Measurements from ENCODE around the gene DAB2IP.
"Not testable (repeated sequence)": the region's sequence is repeated elsewhere in the genome, so short reads cannot be mapped to it uniquely, and the experiment has no call there.

DAB2IP gene

GRCh38 chr9:121651295-121652020 lies at the start of gene DAB2IP:
Gene DAB2IP (plus strand): TSS chr9:121651634. CDS start chr9:121651776, 142 bp downstream.
- peak; percentile 18 for DNase-seq

DNA sequence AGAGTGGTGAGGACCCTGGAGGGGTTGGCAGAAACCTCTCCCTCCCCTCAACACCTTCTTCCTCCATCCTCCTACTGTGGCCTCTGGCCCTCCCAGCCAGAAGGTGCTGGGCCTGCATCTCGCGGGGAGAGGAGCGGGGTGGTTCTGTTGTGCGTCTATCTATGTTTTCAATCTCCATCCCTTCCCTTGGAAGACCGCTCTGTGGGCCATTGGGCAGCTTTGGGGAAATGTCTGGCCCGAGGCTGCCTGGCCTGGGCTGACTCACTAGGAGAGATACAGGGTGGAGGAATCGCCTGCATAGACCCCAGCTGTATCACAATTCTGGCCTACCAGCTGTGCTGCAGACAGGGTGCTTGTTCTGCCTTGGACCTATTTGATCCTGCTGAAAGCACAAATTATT lies 48.4 kb upstream of the DAB2IP start:
- no peak for DNase-seq

DNA sequence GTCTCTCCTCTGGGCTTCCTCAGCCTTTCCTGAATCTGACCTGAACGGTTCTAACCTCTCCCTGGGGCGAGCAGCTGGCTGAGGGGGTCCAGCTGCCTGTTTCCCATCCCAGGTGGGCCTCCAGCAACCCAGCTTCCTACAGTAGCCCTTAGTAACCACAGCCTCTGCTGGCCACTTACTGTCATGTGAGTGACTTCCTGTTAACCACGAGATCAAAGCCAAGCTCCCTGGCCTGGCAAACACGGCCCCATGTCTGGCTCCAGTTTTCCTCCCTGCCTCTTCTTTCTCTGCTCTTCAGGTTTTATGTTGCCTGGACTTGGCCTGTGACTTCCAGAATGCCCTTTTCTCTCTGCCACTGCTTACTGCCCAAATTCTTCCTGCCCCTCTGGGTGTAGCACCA lies 47.2 kb upstream of the DAB2IP start:
- DNase-seq = no peak

DNA sequence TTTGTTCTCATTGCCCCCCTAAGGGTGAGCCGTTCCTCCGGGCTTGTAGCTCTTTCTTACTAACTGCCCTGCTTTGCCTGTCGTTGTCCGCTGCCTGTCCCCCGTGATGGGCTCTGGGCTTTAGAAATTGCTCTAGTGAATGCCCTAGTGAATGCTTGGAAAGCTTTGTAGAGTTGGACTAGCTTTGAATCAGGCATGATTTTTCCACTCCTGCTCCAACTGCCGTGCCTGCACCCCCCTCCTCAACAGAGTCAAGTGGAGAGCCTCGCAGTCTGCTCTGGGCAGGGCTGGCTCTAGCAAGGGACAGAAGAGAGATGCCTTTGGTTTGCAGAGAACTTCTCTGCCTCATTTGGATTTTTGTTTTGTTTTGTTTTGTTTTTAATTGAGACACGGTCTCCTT lies 46.8 kb upstream of the DAB2IP start:
- no peak for DNase-seq

DNA sequence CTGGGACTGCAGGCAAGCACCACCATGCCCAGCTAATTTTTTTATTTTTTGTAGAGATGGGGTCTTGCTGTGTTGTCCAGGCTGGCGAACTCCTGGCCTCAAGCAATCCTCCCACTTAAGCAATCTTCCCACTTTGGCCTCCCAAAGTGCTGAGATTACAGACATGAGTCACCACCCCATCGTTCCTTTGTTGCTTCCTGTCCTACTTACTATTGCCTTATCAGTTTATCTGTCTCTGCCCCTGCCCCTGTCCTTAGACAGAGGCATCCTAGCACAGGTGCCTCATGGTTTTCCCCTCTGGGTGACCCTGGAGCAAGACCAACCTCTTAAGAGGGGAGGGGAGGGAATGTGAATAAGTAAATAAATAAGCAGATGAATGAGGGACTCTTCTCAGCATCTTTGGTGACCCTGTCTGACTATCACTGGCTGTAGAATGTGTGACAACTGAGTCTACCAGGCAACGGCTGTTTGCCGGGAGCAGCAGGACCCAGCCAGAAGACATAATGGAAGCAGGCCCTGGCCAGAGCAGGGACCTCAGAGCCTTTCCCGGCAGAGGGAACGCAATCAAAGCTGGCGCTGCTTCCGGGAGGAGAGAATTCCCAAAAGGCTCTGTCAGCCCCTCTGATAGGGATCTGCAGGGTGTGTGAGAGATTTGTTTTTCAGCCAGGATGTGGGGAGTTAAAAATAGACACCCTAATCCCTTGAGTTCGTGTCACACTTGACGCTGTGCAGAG lies 43.8 kb upstream of the DAB2IP start:
- no peak for DNase-seq

DNA sequence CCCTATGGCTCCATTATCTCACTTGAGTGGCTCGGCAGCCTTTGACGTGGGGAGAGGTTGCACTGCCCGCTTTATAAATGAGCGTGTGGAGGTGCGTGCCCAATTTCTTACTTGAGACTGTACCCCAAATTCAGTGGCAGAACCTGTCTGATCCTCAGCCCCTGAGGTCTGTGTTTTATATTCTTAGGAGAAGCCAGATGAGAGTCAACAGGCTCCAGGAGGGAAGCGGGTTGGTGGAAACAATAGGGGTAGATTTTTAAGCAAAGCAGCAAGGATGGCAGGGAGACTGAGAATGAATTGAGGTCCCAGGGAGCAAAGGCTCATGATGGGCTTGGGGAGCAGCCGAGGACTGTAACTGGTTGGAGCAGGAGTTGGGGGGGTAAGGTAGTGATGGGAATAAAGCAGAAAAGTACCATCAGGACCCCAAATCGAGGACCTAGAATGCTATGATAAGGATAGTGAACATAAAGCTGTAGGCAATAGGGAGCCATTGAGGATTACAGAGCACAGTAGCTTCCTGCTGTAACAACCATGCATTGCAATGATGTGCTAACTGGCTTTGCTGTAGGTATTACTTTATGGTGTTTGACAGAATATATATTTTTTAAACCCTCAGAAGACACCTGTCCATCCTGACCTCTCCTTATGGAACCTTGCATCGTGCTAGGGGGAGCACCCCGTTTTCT lies 43.1 kb upstream of the DAB2IP start:
- no peak for DNase-seq

- no peak for DNase-seq
Observed at GRCh38 chr9:121609822-121610637, 41.4 kb upstream of the DAB2IP start.

DNA sequence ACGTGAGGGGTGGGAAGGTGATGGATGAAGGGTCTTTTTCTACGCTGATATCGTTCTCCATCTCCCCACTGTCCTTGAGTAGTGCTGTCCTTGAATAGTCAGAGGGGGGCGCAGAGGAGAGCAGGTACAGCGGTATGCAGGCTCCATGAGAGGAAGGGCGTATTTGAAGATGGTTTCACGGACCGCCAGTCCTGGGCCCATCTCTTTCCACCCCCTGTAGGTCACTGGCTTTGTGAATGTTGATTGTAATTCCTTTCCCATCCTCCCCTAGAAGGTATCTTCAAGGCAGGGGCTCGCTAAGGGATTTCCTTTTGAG lies 40.8 kb upstream of the DAB2IP start:
- DNase-seq = no peak

- DNase-seq = no peak
Observed at GRCh38 chr9:121612511-121612998, 38.9 kb upstream of the DAB2IP start.

DNA sequence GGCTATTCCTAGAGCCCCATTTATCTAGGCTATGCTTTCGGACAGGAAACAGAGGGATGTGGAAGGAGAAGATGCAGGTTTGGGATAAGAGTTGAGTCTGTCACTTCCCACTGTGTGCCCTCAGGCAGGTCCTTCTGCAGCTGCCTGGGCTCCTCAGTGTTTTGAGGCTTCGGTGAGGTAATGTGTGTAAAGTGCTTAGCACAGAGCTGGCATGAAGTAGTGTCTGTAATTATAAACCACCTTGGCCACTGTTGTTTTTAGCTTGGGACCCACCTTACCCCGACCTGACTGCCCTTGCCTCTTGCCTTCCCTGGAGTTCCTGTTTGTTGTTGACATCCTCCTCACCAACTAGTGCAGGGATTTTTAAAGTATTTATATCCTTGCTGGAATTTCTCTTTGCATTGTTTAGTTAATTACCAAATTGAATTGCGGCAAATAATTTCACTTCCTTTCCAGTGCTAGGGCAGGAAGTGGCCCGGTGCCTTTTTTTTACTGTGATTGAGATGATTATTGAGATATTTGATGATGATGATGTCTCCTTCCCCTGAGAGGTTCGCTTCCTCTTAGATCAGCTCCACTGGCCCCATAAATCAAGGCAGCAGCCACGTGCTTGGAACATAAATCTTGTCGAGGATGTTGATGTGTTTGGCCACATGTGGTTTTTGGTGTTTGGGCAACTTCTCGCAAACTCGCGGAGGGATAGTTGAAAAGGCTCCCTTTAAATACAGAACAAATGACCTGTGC lies 38.3 kb upstream of the DAB2IP start:
- no peak for DNase-seq

- no peak for DNase-seq
Observed at GRCh38 chr9:121616123-121616755, 35.2 kb upstream of the DAB2IP start.

DNA sequence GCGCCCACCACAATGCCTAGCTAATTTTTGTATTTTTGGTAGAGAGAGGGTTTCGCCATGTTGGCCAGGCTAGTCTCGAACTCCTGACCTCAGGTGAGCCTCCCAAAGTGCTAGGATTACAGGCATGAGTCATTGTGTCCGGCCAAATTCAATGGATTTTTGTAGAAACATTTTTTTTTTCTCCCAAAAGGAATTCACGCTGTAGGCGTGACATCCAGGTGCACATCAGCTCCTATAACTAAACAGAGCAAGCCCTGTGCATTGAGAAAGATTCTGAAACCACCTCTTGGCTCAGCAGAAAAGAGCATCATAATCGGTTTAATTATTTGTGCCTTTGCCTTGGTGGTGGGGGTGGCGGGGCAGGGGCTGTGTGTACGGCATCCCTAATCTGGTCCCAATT lies 32.9 kb upstream of the DAB2IP start:
- DNase-seq = no peak

DNA sequence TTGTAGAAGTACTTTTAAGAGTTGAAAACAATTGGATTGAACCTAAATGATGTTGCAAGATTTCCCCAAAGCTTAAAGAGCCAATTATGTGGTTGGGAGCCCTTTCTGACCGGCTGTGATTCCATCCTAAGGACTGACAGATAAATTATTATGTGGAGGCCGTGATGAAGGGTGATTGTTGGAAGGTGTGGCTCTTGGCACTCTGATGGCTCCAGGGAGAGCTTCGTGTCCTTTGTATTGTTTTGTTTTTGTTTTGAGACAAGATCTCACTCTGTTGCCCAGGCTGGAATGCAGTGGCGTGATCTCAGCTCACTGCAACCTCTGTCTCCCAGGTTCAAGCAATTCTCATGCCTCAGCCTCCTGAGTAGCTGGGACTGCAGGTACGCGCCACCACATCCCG lies 32.5 kb upstream of the DAB2IP start:
- DNase-seq = not testable (repeated sequence)

GRCh38 chr9:121619545-121620324 lies 31.7 kb upstream of the DAB2IP start:
- DNase-seq = no peak

- no peak for DNase-seq
Observed at GRCh38 chr9:121620325-121620673, 31.1 kb upstream of the DAB2IP start.

- DNase-seq = no peak
Observed at GRCh38 chr9:121620777-121621449, 30.5 kb upstream of the DAB2IP start.

- no peak for DNase-seq
Observed at GRCh38 chr9:121622387-121623203, 28.8 kb upstream of the DAB2IP start.

- not testable (repeated sequence) for DNase-seq
Observed at GRCh38 chr9:121623430-121623829, 28.0 kb upstream of the DAB2IP start.

DNA sequence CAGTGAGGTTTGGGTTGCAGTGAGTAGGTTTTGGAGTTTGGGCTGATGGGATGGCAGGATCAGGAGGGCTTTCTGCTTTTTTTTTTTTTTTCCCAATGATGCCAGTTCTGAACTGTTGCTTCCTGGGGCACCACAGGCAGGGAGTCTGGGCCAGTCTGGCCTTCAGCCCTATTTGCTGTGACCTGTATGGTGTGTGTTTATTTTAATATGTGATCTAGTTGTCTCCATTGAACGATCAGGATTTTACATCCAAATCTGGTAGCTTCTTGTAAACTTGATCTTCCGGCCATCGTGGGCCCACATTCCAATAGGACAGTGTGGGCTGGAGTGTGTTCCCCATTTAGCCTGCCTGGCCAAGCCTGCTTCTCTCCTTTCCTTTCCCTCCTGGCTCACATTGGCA lies 25.8 kb upstream of the DAB2IP start:
- no peak for DNase-seq

DNA sequence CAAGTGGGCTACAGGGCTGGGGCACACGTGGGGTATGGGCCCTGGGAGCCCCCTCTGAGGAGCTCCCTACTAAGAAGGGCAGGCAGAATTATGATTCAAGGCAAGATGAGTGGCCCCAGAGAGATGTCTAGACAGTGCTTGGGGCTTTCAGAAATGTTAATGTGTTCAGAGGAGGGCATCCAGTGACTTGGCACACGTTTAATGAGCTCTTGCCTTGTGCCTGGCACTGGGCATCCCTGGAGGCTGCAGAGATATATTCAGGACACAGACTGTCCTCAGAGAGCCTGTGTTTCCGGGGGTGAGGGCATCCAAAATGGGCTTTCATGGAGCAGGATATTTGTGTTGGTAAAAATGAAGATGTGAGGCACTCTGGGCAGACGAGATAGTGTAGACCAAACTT lies 25.4 kb upstream of the DAB2IP start:
- DNase-seq = no peak
